ENCODE data around the gene CTSD.
A peak's percentile ranks its signal among the peaks of the same experiment; 100 is the strongest.

The CTSD gene

DNA sequence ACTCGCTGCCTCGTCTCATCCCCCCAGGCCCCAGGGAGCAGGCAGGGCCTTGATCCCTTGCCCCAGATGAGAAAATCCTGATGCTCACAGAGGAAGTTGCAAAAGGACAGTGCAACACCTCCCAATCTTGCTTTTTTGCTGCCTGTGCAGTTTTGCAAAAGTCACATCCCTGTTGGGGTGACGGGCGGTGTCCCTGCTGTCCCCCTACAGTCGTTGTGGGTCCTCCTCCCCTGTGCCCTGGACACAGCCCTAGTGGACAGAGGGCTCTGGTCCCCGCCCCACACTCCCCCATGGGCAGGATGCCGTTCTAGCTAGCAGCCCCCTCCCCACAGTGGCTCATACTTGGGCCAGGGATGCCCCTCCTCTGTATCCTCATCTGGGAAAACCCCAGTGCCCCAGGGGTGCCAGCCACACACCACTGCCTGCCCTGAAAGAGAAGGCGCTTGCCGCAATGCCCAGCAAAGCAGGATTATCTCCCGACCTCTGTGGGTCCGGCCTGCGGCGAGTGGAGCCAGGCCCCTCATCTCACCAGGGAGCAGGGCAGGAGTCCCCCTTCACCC is 18.4 kb upstream of the CTSD start:
- DNase-seq = no peak

DNA sequence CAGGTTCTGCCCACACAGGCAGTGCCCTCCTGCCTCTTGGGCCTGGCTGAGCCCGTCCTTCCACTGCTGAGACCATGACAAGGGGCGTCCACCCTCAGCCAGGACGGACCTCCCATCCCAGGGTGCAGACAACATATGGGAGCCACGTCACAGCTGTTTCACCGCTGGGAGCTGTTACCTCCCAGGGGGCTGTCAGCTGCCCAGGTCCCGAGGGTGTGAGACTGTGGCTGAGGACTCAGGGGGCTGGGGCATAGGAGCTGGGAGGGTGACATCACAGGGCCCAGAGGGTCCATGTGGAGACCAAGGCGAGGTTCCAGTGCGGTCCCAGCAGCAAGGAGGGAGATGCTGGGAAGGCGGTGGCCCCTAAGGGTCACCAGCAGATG is 17.9 kb upstream of the CTSD start:
- no peak for DNase-seq

DNA sequence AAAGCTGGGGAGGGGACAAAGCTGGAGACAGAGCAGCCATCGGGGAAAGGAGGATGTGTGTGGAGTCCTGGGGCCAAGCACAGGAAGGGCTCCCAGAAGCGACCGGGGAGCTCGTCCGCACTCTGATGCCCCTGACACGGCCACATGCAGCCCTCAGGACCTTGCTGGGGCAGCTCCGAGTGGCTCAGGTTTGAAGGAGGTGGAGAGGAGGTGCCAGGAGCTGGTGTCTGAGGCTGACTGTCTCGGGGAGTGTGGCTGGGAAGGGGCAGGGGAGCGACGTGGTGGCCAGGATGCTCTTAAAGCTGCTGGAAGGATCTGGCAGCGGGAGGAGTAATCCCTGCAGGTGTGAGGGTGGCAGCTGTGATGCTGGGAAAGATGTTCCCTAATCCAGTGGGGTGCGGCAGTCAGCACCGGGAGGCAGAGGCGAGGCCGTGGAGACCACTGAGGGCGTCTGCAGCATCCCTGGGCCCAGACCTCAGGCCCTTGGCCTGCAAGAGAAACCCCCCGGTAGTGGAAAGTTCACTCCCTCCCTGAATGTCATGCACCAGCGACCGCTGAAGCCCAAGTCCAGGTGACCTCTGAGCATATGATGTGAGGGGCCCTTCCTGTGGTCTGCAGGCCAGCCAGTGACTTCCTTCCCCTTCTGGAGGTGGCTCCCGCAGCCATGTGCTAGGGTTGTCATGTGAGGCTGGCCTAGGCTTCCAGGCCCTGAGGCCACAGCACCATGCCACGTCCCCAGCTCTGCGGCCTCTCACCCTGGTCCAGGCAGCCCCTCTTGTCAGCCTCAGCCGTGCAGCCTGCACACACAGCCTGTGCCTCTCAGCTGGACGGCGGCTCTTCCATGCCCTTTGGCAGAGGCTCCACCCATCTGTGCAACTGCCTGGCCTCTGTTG is 17.2 kb upstream of the CTSD start:
- no peak for DNase-seq

DNA sequence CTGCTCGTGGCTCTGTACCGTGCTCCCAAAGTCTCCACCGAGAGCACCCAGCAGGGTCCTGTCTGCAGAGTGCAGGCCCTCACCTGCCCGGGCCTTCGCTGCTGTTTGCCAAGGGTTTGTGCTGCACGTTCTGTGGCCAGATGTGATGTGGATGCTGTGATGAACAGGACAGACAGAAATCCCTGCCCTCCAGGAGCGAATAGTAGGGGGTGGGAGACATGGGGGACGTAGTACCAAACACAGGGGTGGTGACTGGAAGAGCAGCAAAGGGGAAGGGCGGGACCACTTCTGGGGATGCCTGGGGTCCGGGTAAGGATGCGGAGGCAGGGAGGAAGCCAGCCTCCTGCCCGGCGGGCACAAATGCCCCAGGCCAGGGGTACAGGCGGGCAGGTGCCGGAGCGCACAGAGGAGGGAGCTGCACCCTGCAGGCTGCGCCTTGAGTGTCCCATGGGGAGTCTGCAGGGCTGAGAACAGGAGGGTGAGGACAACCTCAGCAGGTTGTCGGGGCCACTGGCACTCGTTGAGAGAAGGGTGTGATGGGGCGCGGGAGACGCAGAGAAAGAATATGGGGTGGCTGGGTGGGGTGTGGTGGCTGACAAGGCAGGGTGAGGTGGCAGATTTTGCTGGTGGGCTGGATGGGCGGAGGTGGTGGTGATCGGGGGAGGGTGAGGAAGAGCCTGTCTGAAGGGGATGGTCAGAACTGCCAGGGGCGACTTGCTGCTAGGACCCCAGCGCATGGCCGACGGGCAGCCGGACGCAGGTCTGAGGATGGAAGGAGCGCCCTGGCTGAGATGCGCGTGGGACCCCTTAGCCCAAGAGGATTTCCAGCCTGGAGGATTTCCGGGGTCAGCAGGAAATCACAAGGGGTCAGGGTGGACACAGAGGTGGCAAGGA is 16.3 kb upstream of the CTSD start:
- DNase-seq = no peak

DNA sequence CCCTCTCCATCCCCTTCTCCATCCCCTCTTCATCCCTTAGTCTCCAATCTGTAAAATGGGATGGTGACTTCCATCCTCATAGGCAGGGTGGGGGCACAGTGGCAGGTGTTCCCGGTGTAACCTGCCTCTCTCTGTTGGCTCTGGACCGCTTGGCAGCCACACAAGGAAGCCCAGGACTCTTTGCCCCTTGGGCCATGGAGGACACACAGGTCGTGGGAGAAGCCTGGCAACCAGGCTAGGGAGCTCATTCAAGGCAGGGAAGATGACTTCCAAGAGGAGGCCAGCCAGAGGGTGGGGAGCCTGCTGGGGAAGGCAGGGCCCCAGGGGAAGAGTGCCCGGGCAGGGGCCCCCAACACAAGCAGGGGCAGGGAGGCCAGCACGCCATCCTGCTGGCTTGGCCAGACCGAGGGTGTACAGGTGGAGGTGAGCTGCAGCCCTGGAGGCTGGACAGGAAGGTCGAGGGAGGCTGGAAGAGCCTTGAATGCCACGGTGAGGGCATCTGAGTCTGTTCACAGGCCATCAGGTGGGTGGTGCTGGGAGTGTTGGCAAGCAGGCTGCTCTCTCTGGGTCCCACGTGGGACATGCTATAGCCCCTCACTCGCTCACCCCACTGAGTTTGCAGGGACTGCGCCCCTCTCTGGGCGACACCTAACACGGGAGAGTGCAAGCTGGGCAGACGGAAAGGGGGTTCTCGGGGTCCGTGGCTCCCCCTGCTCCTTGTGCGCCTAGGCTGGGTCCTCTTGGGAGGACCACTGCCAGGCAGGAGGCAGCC is 15.5 kb upstream of the CTSD start:
- DNase-seq = no peak

DNA sequence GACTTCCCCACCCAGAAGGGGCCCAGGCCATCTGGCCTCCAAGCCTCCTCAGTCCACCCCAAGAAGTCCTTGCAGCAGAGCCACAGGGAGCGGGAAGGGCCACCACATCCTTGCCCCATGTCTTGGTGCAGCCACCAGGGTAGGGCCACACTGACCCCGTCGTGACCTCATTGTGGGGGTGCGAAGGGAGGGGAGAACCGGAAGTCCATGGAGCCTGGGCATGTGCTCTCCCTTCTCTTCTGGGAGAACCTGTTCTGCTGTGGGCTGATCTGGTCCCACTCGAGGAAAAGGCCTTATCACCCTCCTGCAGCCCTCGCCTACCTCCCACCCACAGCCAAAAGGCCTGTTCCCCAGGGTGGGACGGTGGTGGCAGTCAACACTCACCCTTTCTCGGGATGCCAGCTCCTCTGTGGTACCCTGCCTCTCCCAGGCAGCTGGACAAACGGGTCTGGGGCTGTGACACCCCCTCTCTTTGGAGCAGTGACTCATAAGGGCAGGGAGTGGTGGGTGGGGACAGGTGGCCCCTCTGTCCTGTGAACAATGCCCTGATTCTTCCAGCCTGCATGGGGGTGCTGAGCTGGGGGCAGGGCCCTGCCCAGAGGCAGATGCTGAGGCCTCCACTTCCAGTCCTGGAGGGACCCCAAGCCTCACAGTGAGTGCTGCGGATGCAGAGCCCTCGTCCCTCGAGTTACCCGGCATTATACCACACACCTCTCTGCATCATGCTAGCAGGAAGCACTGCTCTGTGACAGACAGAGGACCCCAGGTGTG is 14.6 kb upstream of the CTSD start:
- DNase-seq = no peak

DNA sequence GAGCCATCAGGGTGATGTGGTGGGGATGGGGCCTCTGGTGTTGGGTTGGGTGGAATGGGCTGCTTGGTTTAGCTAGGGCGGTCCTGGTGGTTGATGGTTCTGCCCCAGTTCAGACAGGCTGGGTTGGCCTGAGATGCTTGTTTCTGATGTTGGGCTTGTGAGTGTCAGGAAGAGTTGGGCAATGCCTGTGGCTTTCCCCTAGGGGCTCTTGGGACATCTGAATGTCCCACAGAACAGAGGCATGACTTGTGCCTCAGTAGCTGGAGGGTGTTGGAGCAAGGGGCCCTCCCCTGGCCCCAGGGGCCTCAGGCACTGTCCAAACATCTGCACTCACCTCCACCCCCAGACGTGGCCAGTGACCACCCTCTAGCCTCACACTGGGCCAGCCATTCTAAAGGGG is 14.0 kb upstream of the CTSD start:
- DNase-seq = no peak

DNA sequence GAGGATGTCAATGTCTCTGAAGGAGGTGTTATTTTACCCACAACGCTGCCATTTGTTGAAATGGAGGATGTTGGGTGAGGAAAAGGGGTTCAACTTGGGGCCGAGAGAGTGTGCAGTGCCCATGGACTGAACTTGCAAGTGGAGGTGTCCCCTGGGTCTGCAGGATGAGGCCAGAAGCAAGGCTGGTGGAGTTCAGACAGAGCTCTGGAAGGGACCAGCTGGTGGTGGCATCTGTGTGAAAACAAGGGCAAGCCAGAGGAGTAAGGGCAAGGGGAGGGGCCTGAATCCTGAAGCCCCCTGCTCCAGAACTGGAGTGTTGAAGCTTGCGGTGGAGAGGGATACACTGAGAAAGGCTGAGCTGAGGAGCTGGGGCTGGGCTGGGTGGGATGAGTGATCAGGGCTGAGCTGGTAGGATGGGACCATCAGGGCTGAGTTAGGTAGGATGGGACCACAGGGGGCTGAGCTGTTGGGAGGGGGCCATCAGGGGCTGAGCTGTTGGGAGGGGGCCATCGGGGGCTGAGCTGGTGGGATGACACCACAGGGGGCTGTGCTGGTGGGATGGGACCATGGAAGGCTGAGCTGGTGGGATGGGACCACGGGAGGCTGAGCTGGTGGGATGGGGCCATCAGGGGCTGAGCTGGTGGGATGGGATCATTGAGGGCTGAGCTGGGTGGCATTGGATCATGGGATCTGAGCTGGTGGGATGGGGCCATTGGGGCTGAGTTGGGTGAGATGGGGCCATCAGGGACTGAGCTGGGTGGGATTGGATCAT is 13.4 kb upstream of the CTSD start:
- no peak for DNase-seq

DNA sequence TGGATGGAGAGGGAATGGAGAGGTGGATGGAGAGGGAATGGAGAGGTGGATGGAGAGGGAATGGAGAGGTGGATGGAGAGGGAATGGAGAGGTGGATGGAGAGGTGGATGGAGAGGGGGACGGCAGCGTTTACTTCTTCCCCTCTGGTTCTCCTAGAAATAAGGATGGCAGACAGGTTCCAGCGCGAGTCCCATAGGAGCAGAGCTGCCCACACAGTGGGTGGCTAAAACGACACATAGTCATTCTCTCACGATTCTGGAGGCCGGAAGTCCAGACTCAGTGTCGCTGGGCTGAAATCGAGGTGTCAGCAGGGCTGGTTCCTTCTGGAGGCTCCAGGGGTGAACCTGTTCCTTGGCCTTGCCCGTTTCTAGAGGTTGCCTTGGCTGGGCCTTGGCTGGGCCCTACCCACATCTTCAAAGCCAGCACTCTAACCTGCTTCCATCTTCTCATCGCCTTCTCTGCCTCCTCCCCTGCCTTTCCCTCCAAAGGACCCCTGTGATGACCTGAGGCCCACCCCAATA is 12.7 kb upstream of the CTSD start:
- DNase-seq = no peak

DNA sequence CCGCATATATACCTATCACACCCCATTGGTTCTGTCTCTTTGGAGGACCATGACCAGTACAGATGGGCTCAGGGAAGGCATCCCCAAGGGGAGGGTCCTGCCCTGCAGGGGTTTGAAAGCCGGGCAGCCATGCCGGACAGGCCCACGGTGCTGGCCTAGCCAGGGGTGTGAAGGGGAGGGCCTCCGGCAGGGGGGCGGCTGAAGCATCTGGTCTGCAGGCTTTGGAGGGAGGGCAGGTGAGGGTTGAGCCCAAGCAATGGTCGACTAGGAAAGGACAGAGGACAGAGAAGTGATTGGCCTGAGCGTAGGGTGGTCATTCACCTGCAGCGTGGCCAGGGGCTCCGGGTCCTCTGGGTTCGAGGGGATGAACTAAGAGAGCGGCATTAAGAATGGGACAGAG is 11.2 kb upstream of the CTSD start:
- no peak for DNase-seq

DNA sequence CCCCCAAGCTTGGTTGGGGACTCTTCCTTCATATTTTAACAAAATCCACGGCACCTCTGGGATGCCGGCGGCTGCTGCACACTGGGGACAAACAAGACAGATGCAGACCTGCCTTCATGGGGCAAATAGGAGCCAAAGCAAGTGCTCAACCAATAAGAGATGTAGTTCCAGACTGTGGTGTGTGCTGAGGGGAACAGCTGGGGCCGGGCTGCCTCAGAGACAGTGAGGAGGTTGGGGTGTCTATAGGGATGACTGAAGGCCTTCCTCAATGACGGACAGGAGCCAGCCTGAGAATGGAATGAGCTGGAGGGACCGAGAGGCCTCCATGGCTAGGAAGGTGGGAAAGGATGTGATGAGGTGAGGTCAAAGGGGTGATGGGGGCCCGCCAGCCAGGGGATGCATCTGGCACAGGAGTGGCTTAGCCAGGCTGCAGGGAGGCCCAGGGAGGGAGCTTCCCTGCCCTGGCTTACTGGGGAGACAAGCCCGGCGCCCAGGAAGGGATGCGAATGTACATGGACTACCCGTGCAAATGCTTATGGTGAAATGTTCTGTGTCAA is 10.3 kb upstream of the CTSD start:
- no peak for DNase-seq

DNA sequence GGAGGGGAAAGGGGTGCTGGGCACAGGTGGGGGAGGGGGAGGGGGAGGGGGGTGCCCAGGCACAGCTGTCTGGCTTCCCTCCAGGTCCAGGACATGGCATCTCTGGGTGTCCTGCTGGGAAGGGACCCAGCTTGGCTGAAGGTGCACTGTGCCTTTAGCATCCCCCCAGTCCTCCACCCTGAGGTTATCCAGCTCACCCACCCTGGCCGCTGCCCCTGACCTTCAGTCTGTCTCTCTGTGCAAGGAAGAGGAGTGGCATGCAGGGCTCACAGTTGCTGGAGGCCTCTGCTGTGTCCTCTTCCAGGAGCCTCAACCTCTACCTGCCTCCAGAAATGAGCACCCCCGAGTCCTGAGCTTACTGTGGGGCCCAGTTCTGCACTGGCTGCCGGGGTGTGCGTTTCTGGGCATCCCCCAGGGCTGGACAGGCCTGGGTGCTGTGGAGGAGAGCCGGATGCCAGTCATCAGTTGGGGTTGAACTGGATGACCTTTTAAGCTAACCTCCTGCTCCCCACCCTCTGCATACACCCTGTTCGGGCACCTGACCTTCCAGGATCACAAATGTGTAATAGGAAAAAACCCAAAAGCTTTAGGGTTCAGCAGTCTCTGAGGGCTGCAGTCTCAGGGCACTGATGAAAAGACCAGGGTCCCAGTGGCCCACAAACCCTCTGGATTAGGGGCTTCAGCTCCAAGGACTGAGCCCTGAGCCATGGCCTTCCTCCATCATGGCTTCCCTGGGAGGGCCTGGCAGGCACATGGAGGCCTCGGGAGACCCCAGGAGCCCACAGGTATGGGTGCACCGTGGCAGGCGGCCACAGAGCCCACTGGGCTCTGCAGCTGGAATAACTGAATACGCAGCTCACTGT is 9.6 kb upstream of the CTSD start:
- no peak for DNase-seq

DNA sequence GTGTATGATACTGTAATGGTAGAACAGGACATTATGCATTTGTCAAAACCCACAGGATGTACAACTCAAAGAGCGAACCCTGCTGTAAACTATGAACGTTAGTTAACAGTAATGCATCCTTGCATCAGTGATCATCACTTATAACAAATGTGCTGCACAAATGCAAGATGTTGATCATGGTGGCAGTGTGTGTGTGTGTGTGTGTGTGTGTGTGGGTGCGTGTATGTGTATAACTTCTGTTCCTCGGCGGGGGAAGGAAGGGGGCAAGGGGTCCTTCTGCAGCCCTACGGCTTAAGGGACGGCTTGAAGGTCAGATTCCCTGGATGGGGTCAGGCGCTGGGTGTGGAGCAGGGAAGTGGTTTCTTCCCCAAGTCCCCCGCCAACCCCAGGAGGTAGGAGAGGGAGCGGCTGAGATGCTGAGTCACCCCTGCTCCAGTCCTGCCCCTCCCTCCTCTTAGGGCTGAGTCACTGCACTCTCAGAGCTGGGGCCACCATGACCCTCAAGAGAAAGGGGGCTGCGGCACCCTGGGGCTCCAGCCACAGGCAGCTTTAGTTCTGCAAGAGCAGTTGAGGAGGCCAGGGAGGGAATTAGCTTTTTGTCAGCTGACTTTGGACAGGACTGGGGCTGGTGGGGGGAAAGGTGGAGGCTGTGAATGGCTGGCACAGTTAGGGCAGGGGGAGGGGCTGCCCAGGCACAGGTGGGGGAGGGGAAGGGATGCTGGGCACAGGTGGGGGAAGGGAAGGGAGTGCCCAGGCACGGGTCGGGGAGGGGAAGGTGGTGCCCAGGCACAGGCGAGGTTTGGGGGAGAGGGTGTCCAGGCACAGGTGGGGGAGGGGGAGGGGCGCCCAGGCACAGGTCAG is 8.8 kb upstream of the CTSD start:
- DNase-seq = peak in 1 of 2 experiments; percentile 23

DNA sequence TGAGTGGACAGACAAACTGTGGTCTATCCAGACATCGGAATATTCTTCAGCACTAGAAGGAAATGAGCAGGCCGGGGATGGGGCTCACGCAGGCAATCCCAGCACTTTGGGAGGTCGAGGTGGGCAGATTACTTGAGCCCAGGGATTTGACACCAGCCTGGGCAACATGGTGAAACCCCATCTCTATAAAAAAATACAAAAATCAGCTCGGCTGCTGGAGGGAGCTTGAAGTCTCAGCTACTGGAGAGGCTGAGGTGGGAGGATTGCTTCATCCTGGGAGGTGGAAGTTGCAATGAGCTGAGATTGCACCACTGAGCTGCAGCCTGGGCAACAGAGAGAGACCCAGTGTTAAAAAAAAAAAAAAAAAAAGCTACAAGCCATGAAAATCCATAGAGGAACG is 8.0 kb upstream of the CTSD start:
- DNase-seq = no peak

DNA sequence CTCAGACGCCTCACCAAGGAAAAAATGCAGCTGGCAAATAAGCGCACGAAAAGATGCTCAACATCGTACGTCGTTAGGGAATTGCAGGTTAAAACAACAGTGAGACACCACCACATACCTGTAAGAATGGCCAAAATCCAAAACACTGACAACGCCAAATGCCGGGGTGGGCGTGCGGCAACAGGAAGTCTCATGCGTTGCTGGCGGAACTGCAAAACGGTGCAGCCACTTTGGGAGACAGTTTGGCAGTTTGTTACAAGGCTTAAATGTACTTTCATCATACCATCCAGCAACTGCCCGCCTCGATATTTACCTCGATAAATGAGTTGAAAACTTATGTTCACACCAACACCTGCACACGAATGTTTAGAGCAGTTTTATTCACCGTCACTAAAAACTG is 7.5 kb upstream of the CTSD start:
- no peak for DNase-seq

DNA sequence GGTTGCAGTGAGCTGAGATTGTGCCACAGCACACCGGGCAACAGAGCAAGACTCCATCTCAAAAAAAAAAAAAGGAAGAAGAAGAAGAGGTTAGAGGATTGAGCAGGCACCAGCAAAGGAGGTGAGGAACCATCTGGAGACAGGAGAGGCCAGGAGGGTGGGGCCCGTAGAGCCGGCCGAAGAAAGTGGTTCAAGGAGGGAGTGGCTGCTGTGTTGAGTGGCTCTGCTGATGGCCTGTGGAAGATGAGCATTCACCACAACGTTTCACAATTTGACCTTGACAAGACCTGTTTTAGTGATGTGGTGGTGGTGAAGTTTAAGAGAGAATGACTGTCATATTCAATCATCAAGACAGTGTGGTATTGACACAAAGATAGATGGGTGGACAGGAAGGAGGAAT is 6.8 kb upstream of the CTSD start:
- no peak for DNase-seq

DNA sequence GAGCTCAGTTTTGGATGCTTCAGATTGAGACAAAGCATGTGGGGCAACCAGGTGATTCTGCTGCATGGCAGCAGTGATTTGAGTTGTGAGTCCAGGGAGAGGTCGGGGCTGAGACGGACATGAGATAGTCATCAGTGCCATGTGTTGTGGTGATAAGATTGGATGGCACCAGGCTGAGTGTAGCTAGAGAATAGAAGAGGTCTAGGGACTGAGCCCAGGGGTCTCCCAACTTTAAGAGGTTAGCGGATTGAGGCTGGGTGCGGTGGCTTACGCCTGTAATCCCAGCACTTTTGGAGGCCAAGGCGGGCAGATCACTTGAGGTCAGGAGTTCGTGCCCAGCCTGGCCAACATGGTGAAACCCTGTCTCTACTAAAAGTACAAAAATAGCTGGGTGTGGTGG is 6.3 kb upstream of the CTSD start:
- no peak for DNase-seq

DNA sequence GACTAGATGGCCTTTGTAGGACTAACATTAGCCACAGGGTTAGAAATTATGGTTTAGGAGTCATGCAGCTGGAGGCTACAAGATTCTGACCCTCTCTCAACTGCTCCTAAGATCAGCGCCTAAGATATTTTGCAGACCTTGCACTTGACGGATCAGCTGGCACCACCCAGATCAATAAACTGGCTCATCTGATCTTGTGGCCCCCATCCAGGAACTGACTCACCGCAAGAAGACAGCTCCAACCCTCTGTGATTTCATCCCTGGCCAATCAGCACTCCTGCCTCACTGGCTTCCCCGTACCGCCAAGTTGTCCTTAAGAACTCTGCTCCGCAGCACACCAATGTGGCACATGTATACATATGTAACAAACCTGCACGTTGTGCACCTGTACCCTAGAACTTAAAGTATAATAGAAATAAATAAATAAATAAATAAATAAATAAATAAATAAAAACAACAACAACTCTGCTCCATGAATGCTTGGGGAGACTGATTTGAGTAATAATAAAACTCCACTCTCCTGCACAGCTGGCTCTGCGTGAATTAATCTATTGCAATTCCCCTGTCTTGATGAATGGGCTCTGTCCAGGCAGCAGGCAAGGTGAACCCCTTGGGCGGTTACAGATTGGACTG is 5.7 kb upstream of the CTSD start:
- DNase-seq = peak in 1 of 2 experiments; percentile 50
